Measurements from ENCODE around the gene DTYMK. TPM values are rescaled to one million over a fixed set of nuclear protein-coding genes. Genes with fewer than 3 reads are reported as not detected.

DTYMK gene
- polyA plus RNA-seq, 4 donors, result 14.3 to 59.3 (median 19.1) TPM

DNA sequence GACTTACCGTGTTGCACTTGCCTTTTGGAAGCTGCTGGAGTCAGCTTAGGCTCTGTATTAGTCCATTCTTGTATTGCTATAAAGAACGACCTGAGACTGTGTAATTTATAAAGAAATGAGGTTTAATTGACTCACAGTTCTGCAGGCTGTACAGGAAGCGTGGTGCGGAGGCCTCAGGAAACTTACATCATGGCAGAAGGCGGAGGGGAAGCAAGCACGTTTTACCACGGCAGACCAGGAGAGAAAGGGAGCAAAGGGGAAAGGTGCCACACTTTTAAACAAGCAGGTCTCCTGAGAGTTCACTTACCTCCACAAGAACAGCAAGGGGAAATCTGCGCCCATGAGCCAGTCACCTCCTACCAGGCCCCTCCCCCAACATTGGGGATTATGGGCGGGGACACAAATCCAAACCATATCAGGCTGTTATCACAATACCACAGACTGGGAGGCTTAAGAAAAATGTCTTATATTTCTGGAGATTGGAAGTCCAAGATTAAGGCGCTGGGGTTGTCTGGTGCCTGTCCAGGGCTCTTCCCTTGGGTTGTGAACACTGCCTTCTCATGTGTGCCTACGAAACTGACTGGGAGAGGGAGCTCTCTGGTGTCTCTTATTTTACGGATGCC, 44.2 kb upstream of the DTYMK start:
- Histone ChIP-seq H3K4me3 (ENCODE audit: low read depth in 1 of 3, low read length in 3 of 3) (no peak overlapping the region), H3K36me3 (ENCODE audit: control insufficient read depth in 3 of 3, insufficient read depth in 2 of 3, low read depth in 1 of 3, low read length in 3 of 3) (peaks cover 0 to 23% (median 0%) of the 10 kb centered on the region in 3 donors), H3K27ac (ENCODE audit: low read depth in 1 of 3, low read length in 2 of 3) (no peak overlapping the region), H3K4me1 (ENCODE audit: control insufficient read depth in 3 of 3, insufficient read depth in 2 of 3, low read depth in 1 of 3, low read length in 2 of 3) (no peaks in the 10 kb centered on the region), H3K9me3 (ENCODE audit: control insufficient read depth in 2 of 2, insufficient read depth in 1 of 2, low read depth in 1 of 2, low read length in 1 of 2) (no peaks in the 10 kb centered on the region), H3K27me3 (ENCODE audit: control insufficient read depth in 3 of 3, insufficient read depth in 3 of 3, low read length in 3 of 3) (no peaks in the 10 kb centered on the region)
- no peak for FAIRE-seq
- DNase-seq, result no peak
- 72 to 86% (median 79%) methylated on average over 12 of the region's 12 CpGs for WGBS, 3 donors

DNA sequence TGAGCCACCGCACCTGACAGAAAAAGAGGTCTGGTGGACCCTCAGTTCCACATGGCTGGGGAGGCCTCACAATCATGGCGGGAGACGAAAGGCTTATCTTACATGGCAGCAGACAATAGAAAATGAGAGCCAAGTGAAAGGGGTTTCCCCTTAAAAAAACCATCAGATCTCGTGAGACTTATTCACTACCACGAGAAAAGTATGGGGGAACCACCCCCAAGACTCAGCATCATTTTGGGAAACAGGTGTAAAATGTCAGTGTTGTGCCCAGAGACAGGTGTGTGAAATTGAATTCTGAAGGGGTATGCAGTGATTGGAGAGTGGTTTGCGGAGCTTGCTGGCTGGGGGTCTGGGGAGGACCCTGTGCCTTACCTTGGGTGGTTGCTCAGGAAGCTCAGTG, 43.3 kb upstream of the DTYMK start:
- no peak overlapping the region for H3K4me3 ChIP-seq (ENCODE audit: low read depth in 1 of 3, low read length in 3 of 3)
- DNase-seq, result no peak

DNA sequence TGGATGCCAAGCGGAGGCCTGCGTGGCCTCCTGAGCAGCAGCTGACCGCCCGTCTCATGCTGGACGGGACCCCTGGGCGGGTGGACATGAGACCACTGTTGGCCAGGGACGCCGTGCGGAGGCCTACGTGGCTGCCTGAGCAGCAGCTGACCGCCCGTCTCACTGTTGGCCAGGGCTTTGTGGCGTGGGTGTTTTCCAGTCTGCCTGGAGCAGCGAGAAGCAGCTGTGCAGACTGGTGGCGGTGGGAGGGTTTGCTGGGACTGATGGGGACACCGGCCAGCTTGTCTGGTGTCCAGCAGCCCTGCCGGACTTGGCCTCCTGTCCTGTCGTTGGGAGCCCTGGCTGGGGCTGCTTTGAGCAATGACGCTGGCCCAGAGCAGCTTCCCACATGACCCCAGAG, 42.0 kb upstream of the DTYMK start:
- H3K4me1 ChIP-seq (ENCODE audit: control insufficient read depth in 3 of 3, insufficient read depth in 2 of 3, low read depth in 1 of 3, low read length in 2 of 3), result no peaks in the 10 kb centered on the region

More for the DNA sequence above, 43.3 kb upstream of the DTYMK start:
- H3K36me3 ChIP-seq (ENCODE audit: control insufficient read depth in 3 of 3, insufficient read depth in 2 of 3, low read depth in 1 of 3, low read length in 3 of 3), result peaks cover 0 to 28% (median 0%) of the 10 kb centered on the region in 3 donors
- peaks cover 0 to under 1% of the 10 kb centered on the region in 2 donors for H3K9me3 ChIP-seq (ENCODE audit: control insufficient read depth in 2 of 2, insufficient read depth in 1 of 2, low read depth in 1 of 2, low read length in 1 of 2)
- no peak overlapping the region for H3K27ac ChIP-seq (ENCODE audit: low read depth in 1 of 3, low read length in 2 of 3)
- no peaks in the 10 kb centered on the region for H3K4me1 ChIP-seq (ENCODE audit: control insufficient read depth in 3 of 3, insufficient read depth in 2 of 3, low read depth in 1 of 3, low read length in 2 of 3)
- no peak for FAIRE-seq
- 87 to 91% (median 88%) methylated on average over 6 of the region's 6 CpGs for WGBS, 3 donors
- H3K27me3 ChIP-seq (ENCODE audit: control insufficient read depth in 3 of 3, insufficient read depth in 3 of 3, low read length in 3 of 3), result no peaks in the 10 kb centered on the region

DNA sequence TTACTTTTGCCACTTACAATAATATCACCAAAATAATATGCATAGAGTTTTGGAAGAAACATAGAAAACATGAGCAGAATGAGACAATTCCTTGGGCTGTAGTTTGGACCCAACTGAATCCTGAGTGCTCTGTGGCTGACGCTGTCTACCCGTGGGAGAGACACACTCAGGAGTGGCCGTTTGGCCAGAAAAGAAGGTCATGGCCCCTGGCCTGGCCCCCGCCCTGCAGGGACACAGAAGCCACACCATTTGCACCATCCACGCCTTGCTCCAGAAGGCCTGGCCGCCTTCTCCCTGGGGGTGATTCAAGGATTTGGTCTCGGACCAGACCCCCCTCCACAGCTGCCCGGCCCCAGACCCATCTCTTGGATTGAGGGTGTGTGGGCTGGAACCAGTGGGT, 41.4 kb upstream of the DTYMK start:
- no peak for FAIRE-seq
- no peaks in the 10 kb centered on the region for H3K4me1 ChIP-seq (ENCODE audit: control insufficient read depth in 3 of 3, insufficient read depth in 2 of 3, low read depth in 1 of 3, low read length in 2 of 3)

More for the DNA sequence above, 42.0 kb upstream of the DTYMK start:
- Histone ChIP-seq H3K36me3 (ENCODE audit: control insufficient read depth in 3 of 3, insufficient read depth in 2 of 3, low read depth in 1 of 3, low read length in 3 of 3) (peaks cover 0 to 40% (median under 1%) of the 10 kb centered on the region in 3 donors), H3K9me3 (ENCODE audit: control insufficient read depth in 2 of 2, insufficient read depth in 1 of 2, low read depth in 1 of 2, low read length in 1 of 2) (peaks cover 0 to 13% of the 10 kb centered on the region in 2 donors), H3K27ac (ENCODE audit: low read depth in 1 of 3, low read length in 2 of 3) (no peak overlapping the region), H3K27me3 (ENCODE audit: control insufficient read depth in 3 of 3, insufficient read depth in 3 of 3, low read length in 3 of 3) (no peaks in the 10 kb centered on the region), H3K4me3 (ENCODE audit: low read depth in 1 of 3, low read length in 3 of 3) (no peak overlapping the region)
- WGBS, 3 donors, result 82 to 91% (median 86%) methylated on average over 19 of the region's 19 CpGs
- no peak for DNase-seq
- FAIRE-seq, result no peak

DNA sequence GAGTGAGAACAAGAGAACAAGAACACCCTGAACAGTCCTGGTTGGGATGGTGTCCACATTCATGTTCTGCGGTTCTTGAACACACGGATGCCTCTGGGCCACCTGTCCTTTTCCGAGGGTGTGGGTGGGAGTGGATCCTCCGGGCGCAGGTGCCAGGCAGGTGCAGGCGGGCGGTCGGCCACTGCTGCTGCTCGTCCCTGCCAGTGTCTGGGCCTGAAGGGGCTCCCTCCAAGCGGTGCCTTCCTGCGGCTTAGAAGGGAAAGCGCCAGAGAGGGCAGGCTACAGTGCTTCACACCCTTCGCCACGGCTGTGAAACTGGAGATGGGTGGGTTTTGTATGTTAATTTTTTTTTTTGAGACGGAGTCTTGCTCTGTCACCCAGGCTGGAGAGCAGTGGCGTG, 39.8 kb upstream of the DTYMK start:
- no peak for FAIRE-seq
- peaks cover 2 to 61% (median 10%) of the 10 kb centered on the region in 3 donors for H3K36me3 ChIP-seq (ENCODE audit: control insufficient read depth in 3 of 3, insufficient read depth in 2 of 3, low read depth in 1 of 3, low read length in 3 of 3)

More for the DNA sequence above, 41.4 kb upstream of the DTYMK start:
- Histone ChIP-seq H3K4me3 (ENCODE audit: low read depth in 1 of 3, low read length in 3 of 3) (no peak overlapping the region), H3K27ac (ENCODE audit: low read depth in 1 of 3, low read length in 2 of 3) (no peak overlapping the region), H3K27me3 (ENCODE audit: control insufficient read depth in 3 of 3, insufficient read depth in 3 of 3, low read length in 3 of 3) (no peaks in the 10 kb centered on the region), H3K36me3 (ENCODE audit: control insufficient read depth in 3 of 3, insufficient read depth in 2 of 3, low read depth in 1 of 3, low read length in 3 of 3) (peaks cover 0 to 47% (median 6%) of the 10 kb centered on the region in 3 donors), H3K9me3 (ENCODE audit: control insufficient read depth in 2 of 2, insufficient read depth in 1 of 2, low read depth in 1 of 2, low read length in 1 of 2) (peaks cover 0 to 19% of the 10 kb centered on the region in 2 donors)
- DNase-seq, result no peak
- WGBS, 3 donors, result 84 to 90% (median 88%) methylated on average over 8 of the region's 8 CpGs

DNA sequence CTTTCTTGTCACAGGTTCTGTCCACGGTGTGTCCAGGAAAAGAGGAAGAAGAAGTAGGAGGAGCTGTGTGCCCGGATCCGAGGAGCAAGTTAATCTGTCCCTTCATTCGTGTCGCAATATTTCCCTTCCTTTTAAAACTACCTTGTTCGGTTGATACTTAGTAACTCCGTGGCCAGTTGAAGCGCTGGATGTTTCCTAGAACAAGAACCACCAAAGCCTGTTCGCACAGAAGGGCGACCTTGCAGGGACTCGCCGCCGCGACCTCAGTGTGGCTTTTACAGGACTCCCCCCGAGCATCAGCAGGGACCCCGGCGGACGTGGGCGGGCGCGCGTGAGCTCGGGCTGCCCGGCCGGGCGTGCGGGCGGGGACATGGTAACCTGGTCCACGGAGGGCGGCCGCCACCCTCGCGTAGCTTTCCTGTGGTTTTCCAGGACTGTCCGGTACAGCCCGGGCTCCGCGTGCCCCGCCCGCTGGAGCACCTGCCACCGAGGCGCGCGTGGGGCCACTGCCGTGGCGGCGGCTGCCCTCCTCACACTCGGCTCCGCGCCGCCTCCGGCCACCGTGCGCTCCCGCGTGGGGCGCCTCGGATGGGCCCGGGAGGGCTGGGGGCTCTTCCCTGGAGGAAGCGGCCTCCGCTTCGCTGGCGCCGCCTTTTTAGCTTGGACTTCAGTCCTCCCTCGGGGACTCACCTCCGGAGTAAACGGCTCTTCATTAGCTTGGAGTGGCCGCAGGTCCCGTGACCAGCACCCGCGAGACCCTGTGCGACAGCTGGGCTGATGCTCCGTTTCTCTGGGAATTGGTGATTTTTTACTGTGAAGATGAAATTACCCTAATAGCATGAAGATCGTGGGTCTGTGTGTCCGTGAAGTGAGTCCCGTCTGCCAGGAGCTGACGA, 38.6 kb upstream of the DTYMK start:
- Histone ChIP-seq H3K4me1 (ENCODE audit: control insufficient read depth in 3 of 3, insufficient read depth in 2 of 3, low read depth in 1 of 3, low read length in 2 of 3) (no peaks in the 10 kb centered on the region), H3K27me3 (ENCODE audit: control insufficient read depth in 3 of 3, insufficient read depth in 3 of 3, low read length in 3 of 3) (no peaks in the 10 kb centered on the region), H3K36me3 (ENCODE audit: control insufficient read depth in 3 of 3, insufficient read depth in 2 of 3, low read depth in 1 of 3, low read length in 3 of 3) (peaks cover 4 to 71% (median 18%) of the 10 kb centered on the region in 3 donors), H3K9me3 (ENCODE audit: control insufficient read depth in 2 of 2, insufficient read depth in 1 of 2, low read depth in 1 of 2, low read length in 1 of 2) (peaks cover 0 to 45% of the 10 kb centered on the region in 2 donors), H3K4me3 (ENCODE audit: low read depth in 1 of 3, low read length in 3 of 3) (no peak overlapping the region), H3K27ac (ENCODE audit: low read depth in 1 of 3, low read length in 2 of 3) (no peak overlapping the region)
- WGBS, 3 donors, result 96 to 97% (median 96%) methylated on average over 70 to 76 of the region's 76 CpGs
- no peak for FAIRE-seq
- no peak for DNase-seq

More for the DNA sequence above, 39.8 kb upstream of the DTYMK start:
- H3K4me3 ChIP-seq (ENCODE audit: low read depth in 1 of 3, low read length in 3 of 3), result no peak overlapping the region
- WGBS, 3 donors, result 93 to 96% (median 93%) methylated on average over 16 of the region's 16 CpGs
- no peaks in the 10 kb centered on the region for H3K4me1 ChIP-seq (ENCODE audit: control insufficient read depth in 3 of 3, insufficient read depth in 2 of 3, low read depth in 1 of 3, low read length in 2 of 3)
- no peak overlapping the region for H3K27ac ChIP-seq (ENCODE audit: low read depth in 1 of 3, low read length in 2 of 3)
- H3K9me3 ChIP-seq (ENCODE audit: control insufficient read depth in 2 of 2, insufficient read depth in 1 of 2, low read depth in 1 of 2, low read length in 1 of 2), result peaks cover 0 to 35% of the 10 kb centered on the region in 2 donors
- DNase-seq, result no peak
- H3K27me3 ChIP-seq (ENCODE audit: control insufficient read depth in 3 of 3, insufficient read depth in 3 of 3, low read length in 3 of 3), result no peaks in the 10 kb centered on the region

DNA sequence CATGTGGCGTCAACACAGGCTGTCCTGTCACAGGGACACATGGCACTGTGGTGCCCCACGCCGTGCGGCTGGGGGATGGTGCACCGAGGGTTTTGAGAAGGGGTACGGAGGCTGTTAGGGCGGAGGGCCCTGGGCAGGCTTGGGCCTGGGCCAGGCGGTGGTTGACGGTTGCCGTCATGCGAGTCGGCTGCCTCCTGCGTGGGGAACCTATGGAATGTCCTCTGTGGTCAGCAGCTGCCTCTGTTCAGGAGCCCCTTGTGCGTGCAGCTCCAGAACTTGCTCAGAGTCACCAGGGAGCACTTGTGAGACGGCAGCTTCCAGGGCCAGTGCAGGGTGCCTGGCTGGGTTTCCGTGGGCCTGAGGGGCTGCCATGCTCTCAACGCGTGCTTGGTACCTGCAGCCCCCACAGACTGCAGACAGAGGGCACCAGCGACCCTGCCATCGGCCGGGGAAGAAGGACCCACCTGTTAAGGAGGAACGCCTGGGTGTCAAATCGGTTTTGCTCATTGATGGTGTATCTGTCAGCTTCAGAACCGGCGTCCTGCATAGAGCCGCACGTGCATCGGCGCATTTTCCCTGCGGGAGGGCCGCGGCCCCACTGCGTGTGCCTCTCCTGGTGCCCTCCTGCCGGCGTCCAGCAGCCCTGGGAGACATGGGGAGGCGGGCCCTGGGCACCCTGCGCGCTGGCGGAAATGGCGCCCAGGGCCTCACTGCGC, 37.8 kb upstream of the DTYMK start:
- Histone ChIP-seq H3K36me3 (ENCODE audit: control insufficient read depth in 3 of 3, insufficient read depth in 2 of 3, low read depth in 1 of 3, low read length in 3 of 3) (peaks cover 6 to 79% (median 22%) of the 10 kb centered on the region in 3 donors), H3K4me3 (ENCODE audit: low read depth in 1 of 3, low read length in 3 of 3) (no peak overlapping the region), H3K9me3 (ENCODE audit: control insufficient read depth in 2 of 2, insufficient read depth in 1 of 2, low read depth in 1 of 2, low read length in 1 of 2) (peaks cover 0 to 45% of the 10 kb centered on the region in 2 donors), H3K27ac (ENCODE audit: low read depth in 1 of 3, low read length in 2 of 3) (no peak overlapping the region), H3K27me3 (ENCODE audit: control insufficient read depth in 3 of 3, insufficient read depth in 3 of 3, low read length in 3 of 3) (no peaks in the 10 kb centered on the region), H3K4me1 (ENCODE audit: control insufficient read depth in 3 of 3, insufficient read depth in 2 of 3, low read depth in 1 of 3, low read length in 2 of 3) (no peaks in the 10 kb centered on the region)
- FAIRE-seq, result no peak
- whole genome bisulfite sequencing, 3 donors, result 97% methylated on average over 41 of the region's 41 CpGs
- no peak for DNase-seq

DNA sequence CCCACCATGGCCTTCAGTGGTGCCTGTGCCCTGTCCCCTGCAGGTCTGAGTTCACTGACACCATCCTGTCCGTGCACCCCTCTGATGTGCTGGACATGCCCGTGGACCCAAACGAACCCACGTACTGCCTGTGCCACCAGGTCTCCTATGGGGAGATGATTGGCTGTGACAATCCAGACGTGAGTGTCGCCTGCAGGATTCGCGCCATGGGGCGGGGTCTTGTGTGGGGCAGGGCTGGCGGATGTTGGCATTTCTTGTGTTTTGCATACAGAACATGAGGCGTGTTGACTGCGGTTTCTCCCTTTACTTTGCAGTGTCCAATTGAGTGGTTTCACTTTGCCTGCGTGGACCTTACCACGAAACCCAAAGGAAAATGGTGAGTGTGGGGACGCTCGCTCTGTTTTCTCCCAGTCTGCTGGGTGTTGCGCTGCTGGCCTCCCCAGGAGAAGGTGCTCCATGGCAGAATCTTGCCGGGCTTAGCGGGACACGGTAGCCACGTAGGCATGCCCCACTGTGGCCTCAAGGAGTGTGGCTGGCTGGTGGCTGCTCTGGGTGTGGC, 36.4 kb upstream of the DTYMK start:
- no peak overlapping the region for H3K4me3 ChIP-seq (ENCODE audit: low read depth in 1 of 3, low read length in 3 of 3)
- H3K27ac ChIP-seq (ENCODE audit: low read depth in 1 of 3, low read length in 2 of 3), result no peak overlapping the region
- DNase-seq (no peak), FAIRE-seq (no peak)
- 95 to 99% (median 98%) methylated on average over 21 of the region's 21 CpGs for WGBS, 3 donors
- H3K27me3 ChIP-seq (ENCODE audit: control insufficient read depth in 3 of 3, insufficient read depth in 3 of 3, low read length in 3 of 3), result no peaks in the 10 kb centered on the region
- H3K4me1 ChIP-seq (ENCODE audit: control insufficient read depth in 3 of 3, insufficient read depth in 2 of 3, low read depth in 1 of 3, low read length in 2 of 3), result no peaks in the 10 kb centered on the region
- H3K36me3 ChIP-seq (ENCODE audit: control insufficient read depth in 3 of 3, insufficient read depth in 2 of 3, low read depth in 1 of 3, low read length in 3 of 3), result peaks cover 14 to 84% (median 22%) of the 10 kb centered on the region in 3 donors
- H3K9me3 ChIP-seq (ENCODE audit: control insufficient read depth in 2 of 2, insufficient read depth in 1 of 2, low read depth in 1 of 2, low read length in 1 of 2), result peaks cover 0 to 45% of the 10 kb centered on the region in 2 donors

All from small intestine (tissue), 7 donors.